ENCODE results near the gene JPT1.

JPT1 gene

DNA sequence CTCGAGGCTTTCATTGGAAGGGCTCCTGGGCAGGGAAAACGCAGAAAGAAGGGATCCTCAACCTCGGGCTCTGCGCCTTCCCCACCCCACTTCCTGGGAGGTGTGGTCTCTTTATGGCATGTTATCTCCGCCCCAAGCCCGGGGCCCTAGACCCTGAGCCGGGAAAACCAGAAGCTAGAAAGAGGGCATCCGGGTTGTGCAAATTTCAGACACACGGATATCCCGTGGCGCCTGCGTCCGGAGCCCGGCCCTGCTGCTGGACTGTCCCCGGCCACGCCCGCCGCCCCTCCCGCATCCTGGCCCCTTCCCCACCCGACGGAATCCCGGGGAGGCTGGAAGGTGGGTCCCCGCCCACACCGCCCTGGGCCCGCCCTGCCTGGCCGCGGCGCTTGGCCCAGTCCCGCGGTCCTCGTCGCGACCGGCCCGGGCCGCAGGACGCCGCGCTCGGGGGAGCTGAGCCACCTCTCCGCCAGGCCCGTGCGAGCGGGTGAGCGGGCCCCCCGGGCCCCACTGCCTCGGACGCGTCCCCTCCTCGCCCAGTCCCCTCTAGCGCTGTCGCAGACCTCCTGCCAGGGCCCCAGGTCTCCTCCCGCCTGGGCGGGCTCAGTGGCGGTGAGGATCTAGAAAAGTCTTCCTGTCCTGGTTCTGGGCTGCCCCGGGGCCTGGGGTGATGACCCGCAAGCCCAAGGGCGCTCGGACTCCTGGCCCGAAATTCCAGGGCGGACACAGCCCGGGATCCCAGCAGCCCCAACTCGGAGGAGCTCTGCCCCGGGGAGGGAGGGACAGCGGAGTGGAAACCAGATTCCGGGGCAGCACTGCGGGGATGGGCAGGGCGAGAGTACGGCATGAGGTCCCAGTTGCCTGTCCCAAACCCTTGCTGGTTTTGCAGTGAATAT is 66.5 kb downstream of the JPT1 start, which contains the start of gene SLC16A5:
TSS of gene SLC16A5 (plus strand) at position 397 of the 896 bp plus-strand sequence. CDS start 5,683 bp downstream, outside the sequence.
- no peaks in the 10 kb centered on the region for H3K9me3 ChIP-seq (ENCODE audit: control insufficient read depth, insufficient read depth, low read depth, low read length)
- H3K4me3 ChIP-seq (ENCODE audit: low read depth, low read length), result peak within 1 kb of the TSS; percentile 6
- H3K36me3 ChIP-seq (ENCODE audit: control insufficient read depth in 2 of 2, insufficient read depth in 1 of 2, low read length in 2 of 2), result no peaks in the 10 kb centered on the region
- H3K27ac ChIP-seq (ENCODE audit: extremely low read depth, low read depth, low read length), result no peak within 1 kb of the TSS; the same call in 1 of the 2 replicates
- H3K4me1 ChIP-seq (ENCODE audit: control insufficient read depth, insufficient read depth, low read length), result 0 out of 2 replicates have a peak, but pooled peaks cover 2% of the 10 kb centered on the region
- ChIA-PET POLR2A (interaction anchor here (0.6 to 1.2 kb wide), 4 partner anchors 12 to 30 kb away, joined by 3 to 5 read pairs (median 3); no protein-coding TSS in a partner anchor), CTCF (interaction anchor here (0.6 to 2.1 kb wide), 3 partner anchors 13 to 126 kb away, joined by 3 to 7 read pairs (median 5); no protein-coding TSS in a partner anchor)
- TF ChIP-seq ZNF585B (tag by site-specific recombination; IDR thresholded peaks at IDR 0.05), result no peak
- TF ChIP-seq ZNF571 (tag by site-specific recombination; IDR thresholded peaks at IDR 0.05), result no peak
- no peak for TF ChIP-seq ZNF37A (tag by site-specific recombination; IDR thresholded peaks at IDR 0.05)
- TF ChIP-seq ZNF837 (tag by site-specific recombination; IDR thresholded peaks at IDR 0.05), result no peak
- no peak for TF ChIP-seq ZNF514 (tag by site-specific recombination; IDR thresholded peaks at IDR 0.05)
- no peak for TF ChIP-seq ZNF112 (tag by site-specific recombination; IDR thresholded peaks at IDR 0.05)
- TF ChIP-seq ZFP3 (tag by site-specific recombination; IDR thresholded peaks at IDR 0.05; ENCODE audit: low read depth), result no peak
- no peak for TF ChIP-seq REPIN1 (tag by site-specific recombination; IDR thresholded peaks at IDR 0.05; ENCODE audit: low read depth)
- no peak for TF ChIP-seq ZFHX2 (tag by site-specific recombination; conservative IDR thresholded peaks at IDR 0.05)
- TF ChIP-seq ZNF621 (tag by site-specific recombination; IDR thresholded peaks at IDR 0.05), result no peak
- TF ChIP-seq HOXA7 (CRISPR knock-in tag; IDR thresholded peaks at IDR 0.05; ENCODE audit: borderline replicate concordance), result no peak
- no peak for TF ChIP-seq ZNF529 (tag by site-specific recombination; IDR thresholded peaks at IDR 0.05; ENCODE audit: insufficient replicate concordance)
- no peak for TF ChIP-seq ZNF214 (tag by site-specific recombination; IDR thresholded peaks at IDR 0.05; ENCODE audit: borderline replicate concordance)
- peak; percentile 31; the same call in 1 of the 2 replicates for TF ChIP-seq PRDM10 (tag by site-specific recombination; IDR thresholded peaks at IDR 0.05)
- TF ChIP-seq KLF8 (tag by site-specific recombination; IDR thresholded peaks at IDR 0.05), result 0 out of 2 replicates have a peak, but pooled peaks have one; percentile 13
- TF ChIP-seq INSM2 (tag by site-specific recombination; IDR thresholded peaks at IDR 0.05), result no peak
- TF ChIP-seq ZSCAN16 (tag by site-specific recombination; IDR thresholded peaks at IDR 0.05), result no peak
- no peak for TF ChIP-seq ZNF610 (tag by site-specific recombination; IDR thresholded peaks at IDR 0.05; ENCODE audit: borderline replicate concordance)
- TF ChIP-seq KLF1 (tag by site-specific recombination; IDR thresholded peaks at IDR 0.05), result peak; percentile 69
- no peak for TF ChIP-seq EGR2 (tag by site-specific recombination; IDR thresholded peaks at IDR 0.05; ENCODE audit: low read depth)
- TF ChIP-seq, protein P1, sequence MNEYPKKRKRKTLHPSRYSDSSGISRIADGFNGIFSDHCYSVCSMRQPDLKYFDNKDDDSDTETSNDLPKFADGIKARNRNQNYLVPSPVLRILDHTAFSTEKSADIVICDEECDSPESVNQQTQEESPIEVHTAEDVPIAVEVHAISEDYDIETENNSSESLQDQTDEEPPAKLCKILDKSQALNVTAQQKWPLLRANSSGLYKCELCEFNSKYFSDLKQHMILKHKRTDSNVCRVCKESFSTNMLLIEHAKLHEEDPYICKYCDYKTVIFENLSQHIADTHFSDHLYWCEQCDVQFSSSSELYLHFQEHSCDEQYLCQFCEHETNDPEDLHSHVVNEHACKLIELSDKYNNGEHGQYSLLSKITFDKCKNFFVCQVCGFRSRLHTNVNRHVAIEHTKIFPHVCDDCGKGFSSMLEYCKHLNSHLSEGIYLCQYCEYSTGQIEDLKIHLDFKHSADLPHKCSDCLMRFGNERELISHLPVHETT (tag by site-specific recombination; IDR thresholded peaks at IDR 0.05), result no peak
- TF ChIP-seq, protein P2, sequence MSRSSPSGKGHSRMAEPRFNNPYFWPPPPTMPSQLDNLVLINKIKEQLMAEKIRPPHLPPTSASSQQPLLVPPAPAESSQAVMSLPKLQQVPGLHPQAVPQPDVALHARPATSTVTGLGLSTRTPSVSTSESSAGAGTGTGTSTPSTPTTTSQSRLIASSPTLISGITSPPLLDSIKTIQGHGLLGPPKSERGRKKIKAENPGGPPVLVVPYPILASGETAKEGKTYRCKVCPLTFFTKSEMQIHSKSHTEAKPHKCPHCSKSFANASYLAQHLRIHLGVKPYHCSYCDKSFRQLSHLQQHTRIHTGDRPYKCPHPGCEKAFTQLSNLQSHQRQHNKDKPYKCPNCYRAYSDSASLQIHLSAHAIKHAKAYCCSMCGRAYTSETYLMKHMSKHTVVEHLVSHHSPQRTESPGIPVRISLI (tag by site-specific recombination; IDR thresholded peaks at IDR 0.05), result no peak
- TF ChIP-seq SP3 (tag by site-specific recombination; IDR thresholded peaks at IDR 0.05), result peak; percentile 58; the same call in 1 of the 2 replicates
- no peak for TF ChIP-seq ZNF768 (tag by site-specific recombination; IDR thresholded peaks at IDR 0.05)
- TF ChIP-seq BCL11A (tag by site-specific recombination; IDR thresholded peaks at IDR 0.05; ENCODE audit: low read depth), result no peak
- TF ChIP-seq ZBTB49 (tag by site-specific recombination; IDR thresholded peaks at IDR 0.05; ENCODE audit: low read depth), result no peak

Measured in HEK293 (cell line).